H1 (cell line): ENCODE measurements around the gene IBSP. TPM values are rescaled to one million over a fixed set of nuclear protein-coding genes. Genes with fewer than 3 reads are reported as not detected.

Experiments used
- CTCF ChIA-PET: fragments of 300-600 bp; sonication (Branson Sonifier 250); formaldehyde crosslinking; loops from one replicate; lab custom pipeline; 2021; ENCODE audit not compliant: partially characterized antibody; lab: Charles Lee
- POLR2A ChIA-PET: fragments of 300-600 bp; sonication (Branson Sonifier 250); formaldehyde crosslinking; loops from one replicate; lab custom pipeline; 2021; ENCODE audit warnings: inconsistent platforms; ENCODE audit not compliant: partially characterized antibody; lab: Charles Lee
- DNase-seq, 2 experiments: peaks; one replicate each; pipeline versions ENCODE4 v3.0.0 to v3.0.0-alpha.2; 2010 to 2022; ENCODE audit warnings: low spot score in 2 of 2, low read depth in 1 of 2, mixed read lengths in 1 of 2
- FAIRE-seq: peaks from 2 replicates; lab custom pipeline; 2011; peaks lifted over from hg19 to GRCh38; lab: Jason Lieb, UNC
- H2AFZ ChIP-seq: 2 replicates; pipeline ENCODE4 v1.8.1; 2012; ENCODE audit warnings: low read length, inconsistent platforms
- H2AK5ac ChIP-seq: 2 replicates; pipeline ENCODE4 v1.6.1; 2013; ENCODE audit warnings: low read depth, low read length
- H2BK120ac ChIP-seq: replicated peaks from 2 replicates; pipeline ENCODE3; 2013; ENCODE audit warnings: low read depth, low read length, inconsistent platforms
- H2BK12ac ChIP-seq: 2 replicates; pipeline ENCODE4 v1.6.1; 2013; ENCODE audit warnings: low read depth, low read length
- H2BK15ac ChIP-seq: 2 replicates; pipeline ENCODE4 v1.6.1; 2013; ENCODE audit warnings: low read length
- H2BK20ac ChIP-seq: 2 replicates; pipeline ENCODE4 v1.6.1; 2013; ENCODE audit warnings: low read length
- H2BK5ac ChIP-seq: 2 replicates; pipeline ENCODE4 v1.6.1; 2013; ENCODE audit warnings: low read depth, low read length
- H3K14ac ChIP-seq: 2 replicates; pipeline ENCODE4 v1.6.1; 2013; ENCODE audit warnings: inconsistent platforms; ENCODE audit not compliant: insufficient read length
- H3K18ac ChIP-seq: 2 replicates; pipeline ENCODE4 v1.6.1; 2013; ENCODE audit warnings: low read length; ENCODE audit errors: extremely low read depth
- H3K23ac ChIP-seq: 2 replicates; pipeline ENCODE4 v1.6.1; 2013; ENCODE audit warnings: inconsistent platforms; ENCODE audit not compliant: insufficient read length
- H3K23me2 ChIP-seq: 2 replicates; pipeline ENCODE4 v1.6.1; 2013; ENCODE audit warnings: low read depth, low read length
- H3K27ac ChIP-seq: 2 replicates; pipeline ENCODE4 v1.6.1; 2011; ENCODE audit warnings: low read depth, low read length, inconsistent platforms
- H3K27me3 ChIP-seq, 4 experiments: replicated peaks in 1 of 4; 1 replicate in 1 of 4; 2 replicates in 3 of 4; pipeline versions ENCODE4 v1.6.1 to v1.8.1; 2011 to 2013; ENCODE audit warnings: low read length in 3 of 4, mild to moderate bottlenecking in 3 of 4, inconsistent platforms in 2 of 4, mixed read lengths in 2 of 4, moderate library complexity in 1 of 4; ENCODE audit not compliant: control insufficient read depth in 3 of 4, insufficient read depth in 3 of 4; ENCODE audit errors: extremely low read depth in 1 of 4
- H3K36me3 ChIP-seq, 4 experiments: 2 replicates each; pipeline versions ENCODE4 v1.6.1 to v1.8.1; 2011 to 2013; ENCODE audit warnings: mild to moderate bottlenecking in 4 of 4, low read length in 3 of 4, moderate library complexity in 2 of 4, control low read depth in 1 of 4, inconsistent platforms in 1 of 4; ENCODE audit not compliant: insufficient read depth in 4 of 4, control insufficient read depth in 2 of 4
- H3K4ac ChIP-seq: replicated peaks from 2 replicates; pipeline ENCODE3; 2013; ENCODE audit warnings: low read length, low read depth, mixed read lengths, inconsistent platforms; ENCODE audit not compliant: insufficient read length
- H3K4me1 ChIP-seq, 4 experiments: replicated peaks in 1 of 4; 1 replicate in 1 of 4; 2 replicates in 3 of 4; pipeline versions ENCODE4 v1.6.1 to v1.8.1; 2011 to 2013; ENCODE audit warnings: low read length in 3 of 4, inconsistent platforms in 2 of 4, mixed read lengths in 1 of 4; ENCODE audit not compliant: insufficient read depth in 4 of 4, control insufficient read depth in 3 of 4
- H3K4me2 ChIP-seq, 2 experiments: 2 replicates each; pipeline versions ENCODE4 v1.6.1 to v1.8.1; 2011 to 2013; ENCODE audit warnings: low read depth in 2 of 2, low read length in 2 of 2, control low read depth in 1 of 2, inconsistent platforms in 1 of 2, mild to moderate bottlenecking in 1 of 2; ENCODE audit not compliant: insufficient read depth in 1 of 2
- H3K4me3 ChIP-seq, 4 experiments: fragments of 200-600, 300-600 bp in 1 of 4; sonication (generic), shearing (Covaris generic), sonication (Bioruptor Twin) in 1 of 4; 2 replicates each; pipeline versions ENCODE4 v1.5.1 to v1.8.1; 2011 to 2016; ENCODE audit warnings: low read length in 4 of 4, low read depth in 3 of 4, control low read depth in 2 of 4, inconsistent platforms in 2 of 4, mild to moderate bottlenecking in 2 of 4, mixed read lengths in 1 of 4, moderate library complexity in 1 of 4; ENCODE audit not compliant: insufficient read depth in 2 of 4; ENCODE audit errors: extremely low read depth in 1 of 4
- H3K56ac ChIP-seq: replicated peaks from 2 replicates; pipeline ENCODE3; 2013; ENCODE audit warnings: low read depth, mild to moderate bottlenecking, mixed read lengths, low read length, inconsistent platforms; ENCODE audit not compliant: insufficient read length
- H3K79me1 ChIP-seq: 2 replicates; pipeline ENCODE4 v1.6.1; 2013; ENCODE audit warnings: low read depth, low read length, control low read depth
- H3K79me2 ChIP-seq, 2 experiments: 2 replicates each; pipeline versions ENCODE4 v1.6.1 to v1.8.1; 2012 to 2013; ENCODE audit warnings: low read length in 2 of 2, mild to moderate bottlenecking in 2 of 2, inconsistent platforms in 1 of 2; ENCODE audit not compliant: insufficient read depth in 2 of 2, control insufficient read depth in 1 of 2
- H3K9ac ChIP-seq, 4 experiments: replicated peaks in 1 of 4; 1 replicate in 1 of 4; 2 replicates in 3 of 4; pipeline versions ENCODE4 v1.6.1 to v1.8.1; 2011 to 2013; ENCODE audit warnings: low read depth in 3 of 4, low read length in 3 of 4, control low read depth in 2 of 4, mild to moderate bottlenecking in 2 of 4, moderate library complexity in 2 of 4, inconsistent platforms in 1 of 4; ENCODE audit errors: extremely low read depth in 1 of 4
- H3K9me3 ChIP-seq, 2 experiments: 2 replicates each; pipeline versions ENCODE4 v1.6.1 to v1.8.1; 2012 to 2013; ENCODE audit warnings: mild to moderate bottlenecking in 2 of 2, moderate library complexity in 2 of 2, control low read depth in 1 of 2, inconsistent platforms in 1 of 2, low read depth in 1 of 2, low read length in 1 of 2, mixed read lengths in 1 of 2; ENCODE audit not compliant: insufficient read depth in 2 of 2
- H4K20me1 ChIP-seq, 2 experiments: replicated peaks in 1 of 2; 2 replicates each; pipeline versions ENCODE3 to v1.8.1; 2011 to 2013; ENCODE audit warnings: inconsistent platforms in 2 of 2, low read length in 2 of 2, mild to moderate bottlenecking in 1 of 2; ENCODE audit not compliant: insufficient read depth in 2 of 2, control insufficient read depth in 1 of 2
- H4K5ac ChIP-seq: 2 replicates; pipeline ENCODE4 v1.6.1; 2013; ENCODE audit warnings: low read length, low read depth, mixed read lengths, inconsistent platforms; ENCODE audit not compliant: insufficient read length
- H4K8ac ChIP-seq: 2 replicates; pipeline ENCODE4 v1.8.0; 2013; ENCODE audit warnings: mild to moderate bottlenecking, moderate library complexity, low read length, inconsistent platforms; ENCODE audit not compliant: insufficient read depth; ENCODE audit errors: extremely low read depth
- H4K91ac ChIP-seq: replicated peaks from 2 replicates; pipeline ENCODE3; 2013; ENCODE audit warnings: low read length, mixed read lengths, inconsistent platforms; ENCODE audit not compliant: insufficient read length
- FOSL1 ChIP-seq: IDR thresholded peaks from 2 replicates; pipeline ENCODE4 v1.6.1; 2011; ENCODE audit warnings: mild to moderate bottlenecking, low read depth, low read length, moderate library complexity; ENCODE audit not compliant: insufficient read depth
- RNF2 ChIP-seq: fragments of 200-900, 300-1000 bp; sonication (generic); IDR thresholded peaks from 2 replicates; pipeline ENCODE4 v1.7.1; 2016; ENCODE audit warnings: borderline replicate concordance, low read depth, mild to moderate bottlenecking, antibody characterized with exemption, low read length; ENCODE audit not compliant: poor library complexity, severe bottlenecking; ENCODE audit errors: missing control alignments
- RXRA ChIP-seq: IDR thresholded peaks from 2 replicates; pipeline ENCODE4 v1.6.1; 2011; ENCODE audit warnings: low read depth, mild to moderate bottlenecking, low read length, moderate library complexity; ENCODE audit not compliant: insufficient read depth
- SAP30 ChIP-seq: fragments of 300-600 bp; sonication (generic); IDR thresholded peaks from 2 replicates; pipeline ENCODE4 v1.7.1; 2012; ENCODE audit warnings: low read length, moderate library complexity, mild to moderate bottlenecking, inconsistent platforms; ENCODE audit not compliant: insufficient read depth, insufficient replicate concordance
- SIN3A ChIP-seq, 2 experiments: IDR thresholded peaks in 1 of 2; conservative IDR thresholded peaks in 1 of 2; 2 replicates each; pipeline ENCODE4 v1.6.1; 2011 to 2012; ENCODE audit warnings: low read length in 2 of 2, improper control_type of control experiment in 1 of 2, low read depth in 1 of 2, mild to moderate bottlenecking in 1 of 2
- SP2 ChIP-seq: IDR thresholded peaks from 2 replicates; pipeline ENCODE4 v1.6.1; 2012; ENCODE audit warnings: mild to moderate bottlenecking, low read length, inconsistent platforms
- SP4 ChIP-seq: IDR thresholded peaks from 2 replicates; pipeline ENCODE4 v1.6.1; 2012; ENCODE audit warnings: low read length, inconsistent platforms
- SRF ChIP-seq: IDR thresholded peaks from 2 replicates; pipeline ENCODE4 v1.6.1; 2011; ENCODE audit warnings: mild to moderate bottlenecking, low read depth, low read length, moderate library complexity
- SUZ12 ChIP-seq: fragments of 200-600 bp; sonication (generic); IDR thresholded peaks from 2 replicates; pipeline ENCODE4 v1.6.1; 2012; ENCODE audit warnings: mild to moderate bottlenecking, inconsistent platforms, low read length, moderate library complexity, mixed read lengths
- TAF7 ChIP-seq: optimal IDR thresholded peaks from 2 replicates; pipeline ENCODE3; 2011; ENCODE audit warnings: low read depth, mild to moderate bottlenecking, inconsistent platforms, low read length, moderate library complexity, borderline replicate concordance
- YY1 ChIP-seq: IDR thresholded peaks from 2 replicates; pipeline ENCODE4 v1.6.1; 2011; ENCODE audit warnings: low read depth, mild to moderate bottlenecking, low read length
- ZNF274 ChIP-seq: IDR thresholded peaks from 2 replicates; pipeline ENCODE4 v1.7.0; 2012; ENCODE audit warnings: low read length, borderline replicate concordance; ENCODE audit errors: extremely low read depth
- WGBS, 2 experiments: shearing (Covaris generic) in 1 of 2; methylation state at CpG; one replicate each; pipeline versions ENCODE4 v1.1.6 to v1.1.7; 2013 to 2015; ENCODE audit warnings: low lambda C conversion rate in 2 of 2, mixed read lengths in 2 of 2, inconsistent platforms in 1 of 2, low coverage in 1 of 2, missing lambda C conversion rate in 1 of 2; ENCODE audit not compliant: insufficient replicate concordance in 2 of 2, insufficient coverage in 1 of 2, insufficient read length in 1 of 2; ENCODE audit errors: extremely low coverage in 1 of 2, missing lambda C conversion rate in 1 of 2; 5-methylcytosine and 5-hydroxymethylcytosine counted together
- polyA plus RNA-seq, 7 experiments: library from polyadenylated mRNA; depleted of rRNA in 3 of 7; stranded (reverse) in 5 of 7; unstranded in 2 of 7; fragments of >200 nt in 5 of 7; fragments of 200-250 nt in 2 of 7; gene quantifications; 1 replicate in 5 of 7; 2 replicates in 1 of 7; 4 replicates in 1 of 7; pipeline versions ENCODE4 v1.2.1 to v1.2.3, GENCODE V29; 2011 to 2013; ENCODE audit warnings: missing spikeins in 2 of 7, mixed read lengths in 2 of 7
- total RNA-seq: library from RNA; stranded (reverse); fragmentation: NEBNext Ultra II Directional; extraction: Animal tissue kit (Norgen Biotek cat#: 25700); gene quantifications from 2 replicates; pipeline ENCODE4 v1.2.1, GENCODE V29; 2021
- TF ChIP-seq, protein P1 (sequence below): IDR thresholded peaks from 2 replicates; pipeline ENCODE4 v1.6.1; 2011; ENCODE audit warnings: low read depth, mild to moderate bottlenecking, low read length; ENCODE audit not compliant: insufficient read depth

Gene IBSP
- total and polyA plus RNA-seq, 2 of the 8 experiments (the other 6 are each of a cell fraction or from before 2014, with no cell fraction given) = not detected

DNA sequence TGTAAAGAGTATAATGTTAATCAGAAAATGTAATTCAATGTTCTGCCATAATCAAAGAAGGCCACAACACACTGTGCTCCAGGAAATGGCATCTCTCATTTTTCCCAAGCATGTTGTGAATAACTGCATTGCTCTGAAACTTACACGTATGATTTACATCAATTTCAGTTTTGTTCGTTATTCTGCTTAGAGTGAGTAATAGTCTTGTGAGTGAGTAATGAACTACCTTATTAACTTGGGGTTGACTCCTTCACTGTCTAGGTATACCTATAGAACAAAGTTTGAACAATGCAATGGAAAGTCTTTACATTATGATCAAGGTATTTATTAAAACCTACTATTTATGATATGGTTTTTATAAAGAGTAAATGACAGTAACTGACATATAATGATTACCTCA lies 17.8 kb upstream of the IBSP start:
- Histone ChIP-seq H2AK5ac (no peak overlapping the region), H3K9me3 (no peaks in the 10 kb centered on the region), H3K18ac (no peak overlapping the region), H3K23me2 (no peaks in the 10 kb centered on the region; the same call in 1 of the 2 replicates), H2BK120ac (no peak overlapping the region), H2AFZ (no peak overlapping the region), H2BK20ac (no peak overlapping the region), H3K4me3 (no peak overlapping the region), H3K4ac (no peak overlapping the region), H3K27ac (no peak overlapping the region), H2BK5ac (no peak overlapping the region), H2BK15ac (no peak overlapping the region), H4K8ac (no peak overlapping the region), H3K56ac (no peak overlapping the region), H3K23ac (no peak overlapping the region), H3K9ac (no peak overlapping the region), H3K36me3 (no peaks in the 10 kb centered on the region), H3K79me1 (no peaks in the 10 kb centered on the region), H4K5ac (no peak overlapping the region), H3K4me1 (peaks cover 0 to 2% (median 0%) of the 10 kb centered on the region in 4 experiments; a peak in 1 of 7 replicates), H4K91ac (no peak overlapping the region), H3K14ac (no peak overlapping the region), H4K20me1 (no peaks in the 10 kb centered on the region), H2BK12ac (no peak overlapping the region), H3K27me3 (no peaks in the 10 kb centered on the region), H3K4me2 (no peak overlapping the region), H3K79me2 (no peaks in the 10 kb centered on the region)
- DNase-seq (no peak), FAIRE-seq (no peak)
- POLR2A ChIA-PET = no interaction called here
- WGBS, 2 experiments = 91% methylated on average over 2 of the region's 2 CpGs; no CpG with 5 or more reads in 1 of the 2 experiments
- CTCF ChIA-PET = interaction anchor here (0.7 to 1.4 kb wide), 2 partner anchors 51 to 57 kb away, joined by 3 to 5 read pairs; no protein-coding TSS in a partner anchor
- no peak for TF ChIP-seq YY1
- TF ChIP-seq SRF = no peak
- TF ChIP-seq, protein P1, sequence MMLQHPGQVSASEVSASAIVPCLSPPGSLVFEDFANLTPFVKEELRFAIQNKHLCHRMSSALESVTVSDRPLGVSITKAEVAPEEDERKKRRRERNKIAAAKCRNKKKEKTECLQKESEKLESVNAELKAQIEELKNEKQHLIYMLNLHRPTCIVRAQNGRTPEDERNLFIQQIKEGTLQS = no peak
- no peak for TF ChIP-seq SP2
- TF ChIP-seq SUZ12 = no peak
- no peak for TF ChIP-seq SIN3A (conservative IDR thresholded peaks at IDR 0.05 in 1 of 2, IDR thresholded peaks at IDR 0.05 in 1 of 2; ENCODE audit: low read depth in 1 of 2, low read length in 2 of 2)
- no peak for TF ChIP-seq TAF7
- TF ChIP-seq ZNF274 = no peak
- TF ChIP-seq RXRA = no peak
- TF ChIP-seq SAP30 = no peak
- TF ChIP-seq SP4 = no peak
- TF ChIP-seq RNF2 = no peak
- TF ChIP-seq FOSL1 = no peak
